HG03378 (cell line): ENCODE results near the gene PNMA6E.
"Not testable (repeated sequence)": the region's sequence is repeated elsewhere in the genome, so short reads cannot be mapped to it uniquely, and the experiment has no call there.

Experiments
- ATAC-seq: cut with Tn5 transposase; IDR thresholded peaks from one replicate; pipeline ENCODE4 v1.9.1; 2021; ENCODE audit warnings: mild to moderate bottlenecking, moderate library complexity; ENCODE audit not compliant: unreplicated experiment

PNMA6E gene

DNA sequence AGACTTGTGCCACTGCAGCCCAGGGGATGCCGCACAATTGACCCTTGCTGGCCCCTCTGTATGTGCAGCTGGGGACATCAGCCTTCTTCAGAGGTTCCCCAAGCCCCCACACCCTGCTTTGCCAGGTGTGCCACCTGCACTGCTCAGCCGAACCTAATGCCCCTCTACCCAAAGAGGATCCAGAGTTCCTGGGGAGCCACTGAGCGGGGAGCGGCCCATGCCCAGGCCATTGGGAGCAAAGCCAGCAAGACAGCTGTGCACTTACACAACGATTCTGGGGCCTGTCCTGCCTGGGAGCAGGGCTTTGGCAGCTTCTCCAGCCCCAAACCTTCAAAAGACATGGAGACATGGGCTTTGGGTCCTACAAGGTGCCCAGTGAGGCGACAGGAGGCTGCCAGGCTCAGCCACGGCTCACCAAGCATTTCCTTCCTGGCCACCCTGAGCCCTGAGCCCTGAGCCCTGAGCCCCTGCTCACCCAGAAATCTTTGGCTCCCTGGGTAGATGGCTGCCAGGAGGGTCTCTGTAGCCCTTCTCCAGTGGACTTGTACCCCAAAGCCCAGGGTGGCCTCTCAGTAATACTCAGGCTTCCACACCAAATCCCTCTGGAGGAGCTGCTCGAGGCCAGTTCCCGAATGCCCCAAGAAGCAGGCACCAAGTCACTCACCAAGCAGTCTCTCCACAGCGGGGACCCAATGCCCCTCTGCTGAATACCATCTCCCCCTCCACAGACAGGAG lies 13.0 kb downstream of the PNMA6E start:
- ATAC-seq: no peak

GRCh38 chrX:153387345-153387744 lies 13.8 kb downstream of the PNMA6E start:
- no peak for ATAC-seq

DNA sequence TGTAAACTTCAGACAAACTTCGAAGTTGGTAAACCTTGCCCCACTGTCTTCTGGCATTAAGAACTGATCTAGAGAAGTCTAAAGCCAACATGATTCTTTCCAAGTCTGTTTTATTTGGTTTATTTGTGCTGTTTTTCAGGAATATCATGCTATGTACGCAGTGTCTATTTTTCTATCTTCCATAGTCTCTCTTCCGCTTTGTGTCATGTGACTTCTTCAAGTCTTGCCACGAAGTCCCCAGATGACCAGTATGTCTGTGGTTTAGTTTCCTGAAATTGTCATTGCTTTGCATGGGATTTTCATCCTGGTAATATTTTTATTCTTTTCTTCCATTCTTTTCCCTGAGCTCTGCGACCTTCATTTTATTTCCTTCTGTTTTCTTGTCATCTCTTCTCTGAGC lies 15.1 kb downstream of the PNMA6E start:
- no peak for ATAC-seq

GRCh38 chrX:153384973-153385372 lies 16.2 kb downstream of the PNMA6E start:
- not testable (repeated sequence) for ATAC-seq

GRCh38 chrX:153384390-153384789 lies 16.8 kb downstream of the PNMA6E start:
- ATAC-seq: no peak

DNA sequence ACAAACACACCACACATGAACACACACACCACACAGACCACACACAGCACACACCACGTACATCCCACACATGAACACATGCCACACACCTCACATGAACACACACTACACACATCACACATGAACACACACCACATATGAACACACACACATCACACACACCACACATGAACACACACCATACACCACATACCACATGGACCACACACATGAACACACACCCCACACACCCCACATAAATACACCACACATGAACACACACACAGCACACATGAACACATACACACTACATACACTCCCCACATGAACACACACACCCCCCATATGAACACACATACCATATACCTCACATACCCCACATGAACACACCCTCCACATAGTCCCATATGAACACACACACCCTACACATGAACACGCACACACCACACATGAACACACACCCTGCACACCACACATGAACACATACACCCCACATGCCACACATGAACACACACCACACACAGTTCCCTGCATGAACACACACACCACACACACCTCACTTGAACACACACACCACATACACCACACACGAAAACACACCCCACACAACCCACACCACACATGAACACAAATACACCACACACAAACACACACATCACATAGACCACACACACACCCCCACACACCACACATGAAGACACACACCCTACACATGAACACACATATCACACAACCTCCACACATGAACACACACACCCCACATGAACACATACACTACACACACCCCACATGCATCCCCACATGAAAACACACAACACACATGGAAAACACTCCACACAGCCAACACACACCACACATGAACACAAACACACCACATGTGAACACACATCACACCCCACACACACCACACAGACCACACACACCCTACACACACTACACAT lies 18.3 kb downstream of the PNMA6E start:
- ATAC-seq: no peak

- no peak for ATAC-seq
These were observed 19.2 kb downstream of the PNMA6E start for GRCh38 chrX:153381684-153382532.

DNA sequence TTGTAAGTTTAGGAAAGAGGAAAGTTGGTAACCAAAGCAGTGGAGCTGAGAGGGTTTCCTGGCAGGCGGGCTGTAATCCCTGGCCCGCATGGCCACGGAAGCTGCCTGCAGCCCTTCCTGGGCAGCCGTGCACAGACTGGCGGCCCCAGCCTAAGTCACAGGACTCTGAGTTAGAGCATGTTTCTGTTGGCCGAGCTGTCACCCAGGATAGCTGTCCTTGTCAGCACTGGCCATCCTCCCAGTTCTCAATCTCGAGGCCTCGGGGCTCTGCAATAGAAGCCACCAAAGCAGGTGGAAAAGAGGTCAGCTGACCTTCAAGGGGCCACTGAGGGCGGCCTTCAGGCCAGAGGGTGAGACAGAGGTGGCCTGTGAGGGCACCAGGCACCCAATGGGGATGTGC lies 20.5 kb downstream of the PNMA6E start:
- no peak for ATAC-seq

- ATAC-seq: no peak
These were observed 21.1 kb downstream of the PNMA6E start for GRCh38 chrX:153379971-153380581.

DNA sequence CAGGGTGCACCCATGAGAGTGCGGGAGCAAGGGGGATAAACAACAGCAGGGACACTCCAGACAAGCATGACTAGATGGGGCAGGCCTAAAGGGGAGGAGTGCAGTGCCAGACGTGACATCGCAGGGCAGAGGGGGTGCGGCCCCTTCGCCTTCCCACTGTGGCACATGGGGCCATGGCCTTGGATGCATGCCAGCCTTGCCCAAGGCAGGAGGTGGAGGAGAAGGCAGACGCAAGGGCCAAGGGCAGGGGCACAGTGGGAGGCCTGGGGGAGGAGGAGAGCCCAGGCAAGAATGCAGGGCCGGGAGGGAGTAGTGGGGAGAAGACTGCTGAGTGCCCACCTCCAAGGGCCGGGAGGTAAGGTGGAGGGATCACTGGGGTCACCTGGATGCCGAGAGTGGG lies 21.6 kb downstream of the PNMA6E start:
- no peak for ATAC-seq

DNA sequence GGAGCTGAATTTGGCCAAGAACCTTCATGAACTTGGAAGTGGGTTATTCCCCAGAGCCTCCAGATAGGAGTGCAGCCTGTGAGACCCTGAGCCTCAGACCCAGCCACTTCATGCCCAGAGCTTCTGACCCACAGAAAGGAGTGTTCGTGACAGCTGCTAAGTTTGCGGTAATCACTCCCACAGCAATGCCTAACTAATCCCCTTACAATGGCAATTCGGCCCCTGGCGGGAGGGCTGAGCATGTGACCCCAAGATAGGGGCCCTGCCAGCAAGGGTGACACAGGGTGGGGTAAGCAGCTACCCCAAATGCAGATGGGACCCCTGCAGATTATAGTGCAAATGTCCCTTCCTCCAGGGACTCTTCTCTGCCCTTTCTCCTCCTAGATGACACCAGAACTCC lies 22.5 kb downstream of the PNMA6E start:
- ATAC-seq: no peak

GRCh38 chrX:153377727-153378126 lies 23.4 kb downstream of the PNMA6E start:
- no peak for ATAC-seq

DNA sequence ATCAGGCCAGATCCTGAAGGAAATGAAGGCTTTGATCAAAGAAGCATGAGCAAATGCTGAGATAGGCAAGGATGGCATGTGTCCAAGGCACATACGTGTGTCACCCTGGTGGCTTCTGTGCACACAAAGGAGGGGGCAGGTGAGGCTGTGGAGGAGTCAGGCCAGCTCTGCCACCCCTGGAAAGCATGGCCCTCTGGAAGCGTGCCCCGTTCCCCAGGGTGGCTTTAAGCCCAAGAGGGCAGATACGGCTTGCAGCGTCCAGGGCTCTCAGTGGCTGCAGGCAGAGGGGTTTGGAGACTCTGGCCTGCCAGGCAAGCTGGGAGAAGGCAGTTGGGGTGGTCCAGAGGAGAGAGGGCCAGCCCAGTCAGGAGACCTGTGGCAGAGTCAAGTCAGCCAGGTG lies 25.6 kb downstream of the PNMA6E start:
- no peak for ATAC-seq

DNA sequence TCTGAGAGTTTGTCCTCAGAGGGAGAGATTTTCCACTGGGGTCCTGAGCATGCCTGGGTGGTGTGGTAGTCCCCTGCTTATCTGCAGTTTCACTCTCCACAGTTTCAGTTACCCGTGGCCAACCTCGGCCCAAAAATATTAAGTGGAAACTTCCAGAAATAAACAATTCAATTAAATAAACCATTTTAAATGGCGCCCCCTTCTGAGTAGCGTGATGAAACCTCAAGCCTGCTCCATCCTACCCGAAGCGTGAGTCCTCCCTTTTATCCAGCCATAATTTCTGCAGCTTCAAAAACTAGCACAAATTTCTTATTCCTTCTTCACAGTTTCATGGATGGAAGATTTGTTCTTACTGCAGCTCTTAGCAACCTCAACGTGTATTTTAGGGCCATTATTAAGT lies 26.7 kb downstream of the PNMA6E start:
- no peak for ATAC-seq

GRCh38 chrX:153372949-153373348 lies 28.2 kb downstream of the PNMA6E start:
- ATAC-seq: no peak

GRCh38 chrX:153371256-153371655 lies 29.9 kb downstream of the PNMA6E start:
- no peak for ATAC-seq

- ATAC-seq: no peak
These were observed 30.7 kb downstream of the PNMA6E start for GRCh38 chrX:153370293-153371055.

- no peak for ATAC-seq
These were observed 34.1 kb downstream of the PNMA6E start for GRCh38 chrX:153366878-153367538.

GRCh38 chrX:153366119-153366518 lies 35.0 kb downstream of the PNMA6E start:
- no peak for ATAC-seq

- no peak for ATAC-seq
These were observed 35.5 kb downstream of the PNMA6E start for GRCh38 chrX:153365670-153366069.
